Spleen (tissue), 11 donors: ENCODE data around the gene SRP54. TPM values are rescaled to one million over a fixed set of nuclear protein-coding genes. Genes with fewer than 3 reads are reported as not detected.
"Not testable (repeated sequence)": the region's sequence is repeated elsewhere in the genome, so short reads cannot be mapped to it uniquely, and the experiment has no call there.

Experiments
- DNase-seq: peaks from one replicate; pipeline ENCODE4 v3.0.0-alpha.2; 2020
- H3K27ac ChIP-seq, 8 donors: fragments of 200-600 bp; sonication (generic) in 7 of 8; 1 replicate in 4 of 8; 2 replicates in 4 of 8; pipeline versions ENCODE4 v1.5.0 to v1.8.0; 2016 to 2021; ENCODE audit warnings: inconsistent platforms in 4 of 8, mild to moderate bottlenecking in 4 of 8, moderate library complexity in 1 of 8
- H3K27me3 ChIP-seq, 7 donors: fragments of 200-600 bp; sonication (generic) in 6 of 7; replicated peaks in 1 of 7; 1 replicate in 4 of 7; 2 replicates in 3 of 7; pipeline versions ENCODE4 v1.5.0 to v1.8.0; 2016 to 2021; ENCODE audit warnings: inconsistent platforms in 3 of 7, mild to moderate bottlenecking in 1 of 7
- H3K36me3 ChIP-seq, 6 donors: fragments of 200-600 bp; sonication (generic) in 5 of 6; 1 replicate in 4 of 6; 2 replicates in 2 of 6; pipeline versions ENCODE4 v1.5.0 to v1.8.0; 2016 to 2021; ENCODE audit warnings: inconsistent platforms in 2 of 6
- H3K4me1 ChIP-seq, 6 donors: fragments of 200-600 bp; sonication (generic) in 5 of 6; 1 replicate in 3 of 6; 2 replicates in 3 of 6; pipeline versions ENCODE4 v1.5.0 to v1.8.0; 2016 to 2021; ENCODE audit warnings: inconsistent platforms in 3 of 6
- H3K4me3 ChIP-seq, 8 donors: fragments of 200-600 bp; sonication (generic) in 7 of 8; 1 replicate in 4 of 8; 2 replicates in 4 of 8; pipeline versions ENCODE4 v1.5.0 to v1.8.0; 2016 to 2021; ENCODE audit warnings: inconsistent platforms in 4 of 8, mild to moderate bottlenecking in 4 of 8, moderate library complexity in 2 of 8
- H3K9me3 ChIP-seq, 8 donors: fragments of 200-600 bp; sonication (generic) in 7 of 8; 1 replicate in 4 of 8; 2 replicates in 4 of 8; pipeline versions ENCODE4 v1.5.0 to v1.8.0; 2016 to 2021; ENCODE audit warnings: inconsistent platforms in 4 of 8
- POLR2A ChIP-seq, 3 donors: fragments of 450-650 bp; IDR thresholded peaks; one replicate each; pipeline ENCODE4 v1.5.1; 2017; ENCODE audit warnings: antibody characterized with exemption in 3 of 3, mild to moderate bottlenecking in 1 of 3
- POLR2AphosphoS5 ChIP-seq, 3 donors: sonication (generic); formaldehyde crosslinking; IDR thresholded peaks; one replicate each; pipeline ENCODE4 v1.5.1; 2017; ENCODE audit warnings: antibody characterized with exemption in 3 of 3
- whole genome bisulfite sequencing, 5 donors: extraction: QIAGEN DNeasy Blood & Tissue Kit in 3 of 5; methylation state at CpG; one replicate each; pipeline versions ENCODE4 v1.1.5 to v1.1.7; 2013 to 2018; 5-methylcytosine and 5-hydroxymethylcytosine counted together
- intact Hi-C: fragments of 100-400 bp; cut with DNase I; formaldehyde crosslinking; loops from one replicate; pipeline ENCODE4 v1.15.0; 2023; ENCODE audit warnings: low total_unique reads
- polyA plus RNA-seq, 3 donors: library from polyadenylated mRNA; stranded (reverse); fragments of 200-250 nt; gene quantifications; one replicate each; pipeline ENCODE4 v1.2.1, GENCODE V29; 2013
- total RNA-seq, 7 donors: library from RNA; depleted of rRNA in 3 of 7; stranded (reverse); fragments of >200 nt in 3 of 7; fragmentation: NEBNext Ultra II Directional in 4 of 7; extraction: Animal tissue kit (Norgen Biotek cat#: 25700) in 4 of 7; gene quantifications; one replicate each; pipeline versions ENCODE4 v1.1.0 to v1.2.1, GENCODE V29; 2016 to 2021
- TF ChIP-seq, protein P1 (sequence below), 11 experiments: fragments of 200-600 bp in 7 of 11; fragments of 450-650 bp in 4 of 11; sonication (generic) in 4 of 11; IDR thresholded peaks in 8 of 11; conservative IDR thresholded peaks in 3 of 11; 1 replicate in 7 of 11; 2 replicates in 4 of 11; pipeline versions ENCODE4 v1.4.0 to v1.8.0; 2016 to 2021; ENCODE audit warnings: antibody characterized with exemption in 11 of 11, inconsistent platforms in 4 of 11, mild to moderate bottlenecking in 1 of 11
- donor health status: healthy with polysubstance abuse.
- donor health status: DM: no; HTN: no; CAD: no; lungs with moderate emphysema.
- donor health status: DM: no; HTN: no; CAD: no.
- donor health status: Bipolar disorder and iron deficiency.
- donor health status: healthy.
- donor health status: DM: no; HTN: no; CAD: no.
- donor health status: DM: yes; HTN: yes; CAD: no.

SRP54 gene
- total and polyA plus RNA-seq, 10 donors: 16.4 to 65.0 (median 49.7) TPM

DNA sequence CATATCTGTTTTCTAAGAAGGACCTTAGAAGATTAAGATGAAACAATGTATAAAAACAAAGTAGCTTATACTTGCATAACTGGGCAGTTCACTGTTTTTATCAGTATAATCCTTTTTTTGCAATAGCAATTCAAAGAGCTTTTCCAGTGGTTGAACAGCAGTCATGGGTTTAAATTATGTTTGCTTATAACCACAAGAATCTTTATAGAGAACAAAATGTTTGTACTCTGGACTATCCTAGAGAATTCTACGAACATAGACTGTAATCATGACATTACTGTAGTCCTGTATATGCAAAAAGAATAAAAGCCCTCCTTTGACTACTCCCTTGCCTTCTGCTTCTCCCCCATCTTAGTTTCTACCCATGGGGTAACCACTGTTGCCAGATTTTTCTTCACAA, 69.0 kb downstream of the SRP54 start:
- intact Hi-C loops: no loop called here
- Histone ChIP-seq H3K9me3 (no peaks in the 10 kb centered on the region), H3K4me1 (peaks cover 11 to 41% (median 21%) of the 10 kb centered on the region in 6 donors), H3K27ac (no peak overlapping the region), H3K4me3 (no peak overlapping the region), H3K27me3 (no peaks in the 10 kb centered on the region), H3K36me3 (peaks cover 0 to 80% (median 25%) of the 10 kb centered on the region in 6 donors)
- WGBS, 5 donors: 94 to 100% (median 97%) methylated on average over 1 of the region's 1 CpG
- DNase-seq: no peak
- TF ChIP-seq POLR2A (IDR thresholded peaks at IDR 0.05) (no peak), POLR2AphosphoS5 (IDR thresholded peaks at IDR 0.05) (no peak)
- TF ChIP-seq, protein P1, sequence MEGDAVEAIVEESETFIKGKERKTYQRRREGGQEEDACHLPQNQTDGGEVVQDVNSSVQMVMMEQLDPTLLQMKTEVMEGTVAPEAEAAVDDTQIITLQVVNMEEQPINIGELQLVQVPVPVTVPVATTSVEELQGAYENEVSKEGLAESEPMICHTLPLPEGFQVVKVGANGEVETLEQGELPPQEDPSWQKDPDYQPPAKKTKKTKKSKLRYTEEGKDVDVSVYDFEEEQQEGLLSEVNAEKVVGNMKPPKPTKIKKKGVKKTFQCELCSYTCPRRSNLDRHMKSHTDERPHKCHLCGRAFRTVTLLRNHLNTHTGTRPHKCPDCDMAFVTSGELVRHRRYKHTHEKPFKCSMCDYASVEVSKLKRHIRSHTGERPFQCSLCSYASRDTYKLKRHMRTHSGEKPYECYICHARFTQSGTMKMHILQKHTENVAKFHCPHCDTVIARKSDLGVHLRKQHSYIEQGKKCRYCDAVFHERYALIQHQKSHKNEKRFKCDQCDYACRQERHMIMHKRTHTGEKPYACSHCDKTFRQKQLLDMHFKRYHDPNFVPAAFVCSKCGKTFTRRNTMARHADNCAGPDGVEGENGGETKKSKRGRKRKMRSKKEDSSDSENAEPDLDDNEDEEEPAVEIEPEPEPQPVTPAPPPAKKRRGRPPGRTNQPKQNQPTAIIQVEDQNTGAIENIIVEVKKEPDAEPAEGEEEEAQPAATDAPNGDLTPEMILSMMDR (IDR thresholded peaks at IDR 0.05 in 8 of 11, conservative IDR thresholded peaks at IDR 0.05 in 3 of 11): no peak

DNA sequence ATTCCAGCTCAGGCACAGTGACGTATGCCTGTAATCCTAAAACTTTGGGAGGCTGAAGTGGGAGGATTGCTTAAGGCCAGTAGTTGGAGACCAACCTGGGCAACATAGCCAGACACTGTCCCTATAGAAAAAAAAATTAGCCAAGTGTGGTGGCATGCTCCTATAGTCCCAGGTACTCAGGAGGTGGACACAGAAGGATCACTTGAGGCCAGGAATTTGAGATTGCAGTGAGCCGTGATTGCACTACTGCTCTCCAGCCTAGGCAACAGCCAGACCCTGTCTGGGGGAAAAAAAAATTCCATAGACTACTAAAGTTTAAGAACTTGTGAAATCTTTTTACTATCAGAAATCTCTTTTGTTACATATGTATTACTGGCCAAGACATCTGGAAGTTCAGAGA, 69.8 kb downstream of the SRP54 start:
- WGBS, 5 donors: 74 to 98% (median 98%) methylated on average over 2 of the region's 2 CpGs
- no peak for DNase-seq
- TF ChIP-seq, protein P1 (IDR thresholded peaks at IDR 0.05 in 8 of 11, conservative IDR thresholded peaks at IDR 0.05 in 3 of 11): no peak
- no peak for TF ChIP-seq POLR2A (IDR thresholded peaks at IDR 0.05)
- TF ChIP-seq POLR2AphosphoS5 (IDR thresholded peaks at IDR 0.05): no peak

DNA sequence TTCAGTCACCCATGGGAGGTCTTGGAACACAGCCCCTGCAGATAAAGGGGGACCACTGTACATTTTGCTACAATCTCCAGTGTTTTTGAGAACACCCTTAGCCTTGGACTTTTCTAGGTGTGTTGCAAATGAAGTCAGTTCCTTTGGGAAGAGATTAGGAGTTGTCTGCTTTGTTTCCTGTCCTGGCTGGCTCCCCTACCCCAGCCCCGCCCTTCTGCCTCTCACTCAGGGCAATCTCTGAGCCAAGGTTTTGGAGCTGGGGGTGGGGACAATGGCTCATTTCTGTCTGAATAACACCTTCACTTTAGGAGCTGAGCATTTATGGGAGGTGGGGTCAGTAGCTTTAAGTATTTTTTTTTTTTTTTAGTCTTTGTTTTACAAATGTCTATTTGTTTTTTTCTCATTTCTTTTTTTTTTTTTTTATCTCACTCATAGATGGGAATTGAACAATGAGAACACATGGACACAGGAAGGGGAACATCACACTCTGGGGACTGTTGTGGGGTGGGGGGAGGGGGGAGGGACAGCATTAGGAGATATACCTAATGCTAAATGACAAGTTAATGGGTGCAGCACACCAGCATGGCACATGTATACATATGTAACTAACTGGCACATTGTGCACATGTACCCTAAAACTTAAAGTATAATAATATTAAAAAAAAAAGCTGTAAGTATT, 78.5 kb downstream of the SRP54 start:
- H3K4me1 ChIP-seq: peaks cover 0 to 12% (median 2%) of the 10 kb centered on the region in 6 donors
- H3K27me3 ChIP-seq, H3K4me3 ChIP-seq, intact Hi-C loops, H3K9me3 ChIP-seq, DNase-seq: not testable (repeated sequence)
- H3K27ac ChIP-seq: peak overlapping the region in 1 of 8 donors; percentile 11
- peaks cover 4 to 92% (median 28%) of the 10 kb centered on the region in 6 donors for H3K36me3 ChIP-seq
- 64 to 85% (median 85%) methylated on average over 1 of the region's 1 CpG for WGBS, 5 donors

More for the DNA sequence above, 69.8 kb downstream of the SRP54 start:
- Histone ChIP-seq H3K27ac (no peak overlapping the region), H3K36me3 (peaks cover 0 to 88% (median 31%) of the 10 kb centered on the region in 6 donors), H3K4me3 (no peak overlapping the region), H3K4me1 (peaks cover 3 to 33% (median 13%) of the 10 kb centered on the region in 6 donors), H3K9me3 (no peaks in the 10 kb centered on the region), H3K27me3 (no peaks in the 10 kb centered on the region)
- intact Hi-C loops: no loop called here

DNA sequence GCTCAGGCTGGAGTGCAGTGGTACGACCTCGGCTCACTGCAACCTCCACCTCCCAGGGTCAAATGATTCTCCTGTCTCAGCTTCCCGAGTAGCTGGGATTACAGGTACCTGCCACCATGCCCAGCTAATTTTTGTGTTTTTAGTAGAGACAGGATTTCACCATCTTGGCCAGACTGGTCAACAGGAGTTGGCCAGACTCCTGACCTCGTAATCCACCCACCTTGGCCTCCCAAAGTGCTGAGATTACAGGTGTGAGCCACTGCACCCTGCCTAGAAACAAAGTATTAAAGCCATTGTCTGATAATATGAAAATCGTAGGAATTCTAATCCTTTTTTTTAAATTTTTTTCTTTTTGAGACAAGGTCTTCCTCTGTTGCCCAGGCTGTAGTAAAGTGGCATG, 82.9 kb downstream of the SRP54 start:
- H3K4me1 ChIP-seq, H3K27ac ChIP-seq, H3K27me3 ChIP-seq, H3K9me3 ChIP-seq, H3K4me3 ChIP-seq, intact Hi-C loops, DNase-seq: not testable (repeated sequence)
- H3K36me3 ChIP-seq: peaks cover 0 to 92% (median 14%) of the 10 kb centered on the region in 6 donors
- WGBS, 5 donors: 89 to 95% (median 95%) methylated on average over 5 of the region's 5 CpGs

DNA sequence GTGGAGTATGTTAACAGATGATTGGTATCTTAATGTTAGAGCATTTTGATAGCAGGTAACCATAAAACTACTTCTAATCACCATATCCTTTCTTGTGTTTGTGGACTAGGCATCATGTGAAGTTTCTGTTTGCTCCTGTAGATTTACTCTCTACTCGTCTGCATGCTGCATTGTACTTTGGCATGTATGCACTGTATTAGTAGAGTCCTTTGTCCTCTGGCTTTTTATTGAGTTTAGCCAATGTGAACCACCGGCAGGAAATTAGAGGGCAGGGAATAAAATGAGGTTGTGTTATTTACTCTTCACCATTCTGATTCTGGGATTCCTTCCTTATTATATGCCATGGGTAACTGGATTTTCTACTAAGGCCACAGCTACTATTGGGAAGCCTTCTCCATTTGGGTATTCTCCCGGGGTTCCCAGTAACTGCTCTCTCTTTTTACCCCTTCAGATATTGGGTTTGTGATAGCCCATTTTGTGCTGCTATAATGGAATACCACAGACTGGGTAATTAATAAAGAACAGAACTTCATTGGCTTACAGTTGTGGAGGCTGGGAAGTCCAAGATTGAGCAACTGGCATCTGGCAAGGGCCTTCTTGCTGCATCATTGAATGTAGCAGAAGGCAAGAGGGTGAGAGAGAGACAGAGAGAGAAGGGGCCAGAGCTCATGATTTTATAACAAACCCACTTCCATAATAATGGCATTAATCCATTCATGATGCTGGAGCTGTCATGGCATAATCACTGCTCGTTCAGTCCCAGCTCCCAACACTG, 85.6 kb downstream of the SRP54 start:
- 95 to 99% (median 97%) methylated on average over 4 of the region's 4 CpGs for WGBS, 5 donors

More for the DNA sequence above, 85.6 kb downstream of the SRP54 start:
- intact Hi-C loops: no loop called here
- Histone ChIP-seq H3K36me3 (peaks cover 0 to 89% (median 13%) of the 10 kb centered on the region in 6 donors), H3K27me3 (no peaks in the 10 kb centered on the region), H3K9me3 (no peaks in the 10 kb centered on the region), H3K4me3 (no peak overlapping the region), H3K27ac (no peak overlapping the region), H3K4me1 (no peaks in the 10 kb centered on the region)
- TF ChIP-seq POLR2A (IDR thresholded peaks at IDR 0.05): no peak
- no peak for DNase-seq
